ENCODE results near the gene ALX3.
"Not testable (repeated sequence)": the region's sequence is repeated elsewhere in the genome, so short reads cannot be mapped to it uniquely, and the experiment has no call there.

The ALX3 gene

DNA sequence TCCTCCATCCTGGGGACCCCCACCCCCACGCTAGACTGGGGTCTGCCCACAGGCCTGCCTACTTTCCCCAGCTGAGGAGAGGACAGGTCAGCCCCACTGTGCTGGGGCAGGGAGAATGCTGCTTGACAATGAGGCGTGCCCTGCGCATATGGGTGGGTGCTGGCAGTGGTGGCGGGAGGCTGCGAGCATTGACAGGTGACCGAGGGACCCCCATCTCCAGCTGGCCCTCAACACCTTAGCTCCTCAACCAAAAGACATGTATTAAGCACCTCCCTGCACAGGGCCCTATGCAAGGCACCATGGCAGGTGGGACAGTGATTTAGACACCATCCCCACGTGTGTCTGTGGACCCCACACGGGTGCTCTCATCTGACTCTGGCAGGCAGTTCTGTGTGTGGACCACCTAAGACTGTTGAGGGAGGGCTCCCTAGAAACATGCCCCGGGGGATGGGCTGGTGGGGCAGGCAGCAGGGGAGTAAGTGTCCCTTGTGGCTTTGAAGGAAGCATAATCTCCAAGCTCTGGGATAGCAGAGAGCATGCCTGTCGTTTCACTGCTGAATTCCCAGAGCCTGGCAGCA, 18.4 kb upstream of the ALX3 start:
- DNase-seq, result no peak

DNA sequence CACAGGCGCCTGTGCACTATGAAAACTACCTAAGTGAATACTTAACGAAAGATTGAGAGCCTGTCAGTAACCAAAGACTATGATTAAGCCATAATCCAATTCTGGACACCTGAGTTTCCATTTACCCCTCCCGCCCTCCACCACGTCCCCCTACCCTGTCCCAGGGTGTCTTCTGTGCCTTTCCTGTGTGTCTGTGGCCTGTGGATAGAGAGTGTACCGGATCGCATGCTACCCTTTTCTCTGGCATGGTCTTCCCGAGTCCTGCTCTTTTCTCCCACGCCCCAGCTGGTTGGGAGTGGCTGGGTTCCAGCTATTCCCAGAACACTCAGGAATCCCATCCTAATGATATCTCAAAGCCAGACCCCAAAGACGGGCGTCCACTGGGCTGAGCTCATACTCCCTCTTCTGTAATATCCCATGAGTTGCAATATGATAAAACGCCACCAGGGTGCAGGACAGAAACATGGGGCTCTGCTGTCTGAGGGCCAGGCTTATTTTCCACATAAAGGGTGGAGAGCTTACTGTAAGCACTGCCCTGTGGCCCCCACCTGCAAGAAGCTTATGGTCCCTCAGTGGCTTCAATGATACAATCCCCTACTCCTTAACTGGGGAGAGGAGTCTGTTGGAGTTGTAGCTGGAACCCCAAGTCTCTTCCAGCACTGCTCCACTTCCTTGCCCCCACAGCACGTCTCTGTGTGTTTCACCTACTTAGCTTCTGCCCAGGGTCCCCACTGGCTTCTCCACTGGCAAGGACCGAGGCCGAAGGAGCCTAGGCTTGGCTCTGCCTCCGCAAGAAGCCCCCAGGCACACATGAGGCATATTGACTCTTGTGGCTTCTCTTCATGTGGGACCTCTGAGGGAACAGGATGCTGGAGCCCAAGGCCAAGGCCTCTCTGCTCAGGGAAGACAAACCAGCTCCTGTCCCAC, 17.6 kb upstream of the ALX3 start:
- peak; percentile 47 for DNase-seq

DNA sequence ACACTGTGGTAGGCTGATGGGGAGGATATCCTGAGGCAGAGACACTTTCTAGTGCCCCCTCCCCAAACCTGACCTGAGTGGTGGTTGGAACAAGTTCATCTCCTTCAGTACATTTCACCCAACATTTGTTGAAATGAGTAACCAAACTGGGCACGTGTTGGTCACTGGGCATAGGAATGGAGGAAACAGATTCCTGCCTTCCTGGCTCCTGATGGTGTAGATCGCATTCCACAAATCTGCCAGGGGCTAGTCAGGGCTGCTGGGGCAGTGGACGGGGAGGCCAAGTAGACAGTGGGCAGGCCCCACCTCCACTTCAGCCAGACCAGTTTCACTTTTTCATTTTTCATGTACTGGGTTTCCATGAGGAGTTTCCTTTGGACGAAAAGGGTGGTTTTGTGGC, 16.5 kb upstream of the ALX3 start:
- no peak for DNase-seq

DNA sequence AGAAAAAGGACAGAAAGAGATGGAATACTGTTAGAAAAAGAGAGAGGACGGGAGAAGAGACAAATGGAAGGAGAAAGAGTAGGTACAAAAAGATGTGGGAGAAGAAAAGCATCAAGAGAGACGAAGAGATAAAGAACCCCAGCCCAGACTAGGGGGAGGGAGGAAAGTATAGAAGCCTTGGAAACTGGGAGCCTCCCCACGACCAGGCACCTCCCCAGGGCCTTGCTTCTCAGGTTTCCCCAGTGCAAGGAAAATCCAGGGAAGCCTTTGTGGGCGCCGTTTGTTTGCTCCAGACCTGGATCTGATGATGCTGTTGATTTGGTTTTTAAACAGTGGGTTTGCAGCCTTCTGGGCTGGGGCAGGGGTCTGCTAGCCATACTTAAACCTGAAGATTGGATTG, 15.2 kb upstream of the ALX3 start:
- no peak for DNase-seq

GRCh38 chr1:110084227-110085078, 14.0 kb upstream of the ALX3 start:
- no peak for DNase-seq

DNA sequence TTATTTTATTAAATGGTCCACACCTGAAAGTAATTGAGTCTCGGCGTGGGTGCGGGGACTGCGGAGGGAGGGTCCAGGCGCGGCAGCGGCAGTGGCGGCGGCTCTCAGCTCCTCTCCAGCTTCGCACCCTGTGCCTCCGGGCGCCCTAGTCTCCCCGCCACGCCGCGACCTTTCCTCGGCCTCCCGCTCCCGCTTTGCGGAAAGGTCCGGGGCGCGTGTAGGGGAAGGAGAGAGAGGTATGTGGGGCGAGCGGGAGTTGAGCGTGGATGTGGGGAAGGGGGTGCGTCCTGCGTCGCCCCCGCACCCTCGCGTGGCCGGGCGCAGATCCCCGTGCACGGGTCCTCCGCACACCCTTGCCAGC, 13.4 kb upstream of the ALX3 start:
- no peak for DNase-seq

DNA sequence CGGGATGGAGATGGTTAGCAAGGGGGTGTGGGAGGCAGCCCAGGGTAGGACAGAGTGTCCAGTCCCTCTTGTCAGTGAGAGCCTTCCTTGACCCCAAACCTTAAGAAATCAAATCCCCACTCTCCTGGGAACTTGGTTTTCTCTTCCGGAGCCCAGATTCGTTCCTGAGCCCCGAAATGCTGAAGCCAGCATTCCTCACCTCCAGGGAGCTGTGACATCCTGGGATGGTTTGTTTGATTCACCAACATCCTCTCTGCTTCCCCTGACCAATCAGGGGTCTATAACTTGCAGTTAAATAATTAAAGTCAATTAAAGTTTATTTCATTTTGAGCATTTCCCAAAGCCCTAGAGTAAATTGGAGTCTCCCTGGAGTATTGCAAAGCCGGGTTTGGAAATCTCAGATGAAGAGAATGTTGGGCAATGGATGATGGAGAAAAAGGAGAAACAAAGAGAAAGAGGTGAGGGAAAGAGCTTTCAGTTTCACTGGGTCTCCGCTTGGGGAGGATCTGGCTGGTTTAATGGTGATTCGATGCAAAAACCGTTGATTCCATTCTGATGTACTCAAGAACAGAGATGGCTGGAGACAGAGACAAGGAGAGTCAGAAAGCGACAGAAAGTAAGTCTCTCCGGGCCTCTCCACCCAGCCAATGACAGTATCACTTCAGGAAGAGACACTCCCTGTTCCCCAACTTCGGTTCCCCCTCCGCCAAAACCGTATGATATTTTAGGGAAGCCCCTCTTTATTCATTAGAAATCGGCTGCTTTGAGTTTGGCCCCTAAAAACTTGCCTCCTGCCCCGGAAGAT, 12.8 kb upstream of the ALX3 start:
- no peak for DNase-seq

DNA sequence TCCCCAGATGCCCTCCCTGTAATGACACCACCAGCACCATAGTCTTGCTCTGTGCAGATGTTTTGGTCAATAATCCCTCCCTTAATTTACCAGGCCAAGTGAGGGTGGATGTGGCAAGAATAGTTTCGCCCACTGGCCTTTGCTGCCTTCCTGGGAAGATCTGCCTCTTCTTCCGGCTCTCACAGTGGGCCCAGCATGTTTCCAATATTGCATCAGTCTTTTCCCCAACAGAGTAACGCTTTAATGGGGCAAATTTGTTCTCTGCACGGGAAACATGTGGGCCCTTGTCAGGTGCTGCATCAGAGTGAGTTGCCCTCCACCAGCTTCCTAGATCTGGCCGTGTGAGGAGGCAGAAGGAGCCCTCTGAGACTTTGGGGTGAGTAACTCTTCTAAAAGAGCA, 12.0 kb upstream of the ALX3 start:
- DNase-seq, result no peak

- no peak for DNase-seq
Observed at GRCh38 chr1:110081061-110081460, 10.6 kb upstream of the ALX3 start.

- not testable (repeated sequence) for DNase-seq
Observed at GRCh38 chr1:110079995-110080394, 9.5 kb upstream of the ALX3 start.

- DNase-seq, result no peak
Observed at GRCh38 chr1:110076789-110077500, 6.5 kb upstream of the ALX3 start.

DNA sequence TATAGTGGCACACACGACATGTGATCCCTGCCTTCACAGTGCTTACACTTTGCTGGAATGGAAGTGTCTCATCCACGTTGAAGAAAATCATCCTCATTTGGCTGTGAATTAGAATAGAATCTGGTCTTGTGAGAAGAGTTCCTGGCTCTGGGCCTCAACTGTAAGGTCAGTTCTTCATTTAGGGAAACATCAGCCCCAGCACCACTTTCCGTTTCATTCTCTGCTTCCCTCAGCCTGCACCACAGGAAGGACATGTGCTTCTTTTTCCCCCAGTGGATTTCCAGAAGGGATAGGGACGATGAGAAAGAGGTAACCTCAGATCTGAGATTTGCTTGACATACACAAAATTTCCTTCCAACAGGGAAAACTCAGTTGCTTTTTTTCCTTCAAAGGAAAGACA, 3.7 kb upstream of the ALX3 start:
- no peak for DNase-seq

GRCh38 chr1:110070282-110070669, 196 bp downstream of the ALX3 start:
- DNase-seq, result no peak

DNA sequence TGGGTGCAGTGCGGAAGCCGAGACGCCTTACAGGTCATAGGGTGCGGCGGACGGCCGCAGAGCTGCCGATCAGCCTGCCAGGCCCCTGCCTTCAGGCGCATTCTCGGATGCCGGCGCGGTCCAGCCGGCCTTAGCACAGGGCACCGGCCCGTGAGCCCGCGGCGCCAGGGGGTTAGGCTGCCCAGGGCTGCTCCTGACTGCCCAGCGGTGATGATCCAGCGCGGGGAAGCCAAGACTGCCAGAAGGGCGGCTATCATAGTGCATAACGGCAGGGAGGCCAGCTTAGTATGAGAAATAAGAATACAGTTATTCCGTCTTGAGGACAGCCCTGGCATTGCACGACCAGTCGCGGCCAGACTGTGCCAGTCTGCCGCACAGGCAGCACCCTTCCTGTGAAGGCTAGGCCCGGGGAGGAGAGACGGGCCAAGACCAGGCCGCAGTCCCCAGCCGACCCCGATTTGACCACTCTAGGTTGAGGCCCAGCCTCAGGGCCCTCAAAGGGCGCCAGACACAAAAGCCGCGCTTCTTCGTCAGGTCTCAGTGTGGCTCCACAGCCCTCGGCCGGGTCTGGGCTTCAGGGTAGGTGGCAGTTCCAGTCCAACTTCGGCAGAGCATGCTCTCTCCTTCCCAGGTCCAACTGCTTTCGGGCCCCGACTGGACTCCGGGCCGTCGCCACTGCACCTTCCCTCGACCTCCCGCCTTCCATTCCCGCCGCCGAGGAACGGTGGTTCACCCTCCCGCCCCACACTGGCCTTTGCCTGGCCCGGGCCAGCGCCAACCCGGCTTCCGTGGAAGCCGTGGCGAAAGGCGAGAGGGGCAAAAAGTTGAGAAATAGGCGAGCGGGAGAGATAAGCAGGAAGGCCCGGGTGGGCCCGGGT, 829 bp downstream of the ALX3 start:
- no peak for DNase-seq

- DNase-seq, result no peak
Observed at GRCh38 chr1:110068646-110069403, 1.6 kb downstream of the ALX3 start.

GRCh38 chr1:110067893-110068645, 2.4 kb downstream of the ALX3 start:
- no peak for DNase-seq

DNA sequence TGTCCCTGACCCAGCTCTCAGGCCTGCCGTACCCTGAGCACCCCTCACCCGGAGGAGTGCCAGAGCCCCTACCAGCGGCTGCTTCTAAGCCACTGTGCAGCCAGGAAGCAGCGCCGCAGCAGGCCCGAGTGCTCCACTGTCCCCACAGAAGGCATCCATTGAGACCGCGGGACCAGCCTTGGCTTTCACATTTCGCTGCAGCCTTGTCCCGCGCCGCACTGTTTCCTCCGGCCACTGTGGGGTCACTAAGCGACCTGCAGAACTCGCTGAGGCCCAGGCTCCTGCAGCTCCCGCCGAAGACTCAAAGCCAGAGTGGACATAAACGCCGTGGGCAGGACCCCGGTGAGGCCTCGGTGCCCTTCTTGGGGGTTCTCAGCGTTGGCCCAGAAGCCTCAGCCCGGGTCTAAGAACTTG, 3.0 kb downstream of the ALX3 start:
- no peak for DNase-seq

GRCh38 chr1:110065841-110066240, 4.6 kb downstream of the ALX3 start:
- DNase-seq, result no peak

DNA sequence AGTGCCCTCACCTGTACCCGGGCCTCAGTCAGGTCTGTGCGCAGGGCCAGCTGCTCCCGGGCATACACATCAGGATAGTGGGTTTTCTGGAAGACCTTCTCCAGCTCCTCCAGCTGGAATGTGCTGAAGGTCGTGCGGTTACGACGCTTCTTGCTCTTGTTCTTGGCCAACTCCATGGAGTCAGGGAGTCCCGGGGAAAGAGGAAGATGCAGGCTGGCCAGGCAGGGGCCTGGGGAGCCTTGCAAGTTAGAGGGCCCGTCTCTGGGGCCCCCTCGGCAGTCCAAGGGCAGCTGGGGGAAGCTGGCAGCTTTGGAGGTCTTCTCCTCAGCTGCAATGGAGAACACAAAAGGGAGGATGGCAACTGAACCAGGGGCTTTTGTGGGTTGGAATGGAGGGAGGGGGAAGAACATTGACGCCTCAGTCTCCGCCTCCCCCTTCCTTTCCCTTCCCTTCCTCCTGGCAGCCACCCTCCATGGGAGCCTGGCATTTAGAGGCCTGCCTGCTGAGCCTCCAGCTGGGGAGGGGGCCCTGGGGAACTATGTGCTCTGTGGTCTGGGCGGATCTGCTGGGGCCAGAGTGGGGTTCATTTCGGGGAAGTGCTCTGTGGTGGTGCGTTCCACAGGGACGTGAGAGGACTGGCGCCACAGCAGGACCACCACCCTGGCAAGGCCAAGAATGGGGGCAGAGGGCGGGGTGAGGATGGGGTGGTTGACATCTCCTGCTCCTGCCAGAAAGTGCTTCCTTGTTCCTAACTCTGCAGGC, 5.7 kb downstream of the ALX3 start:
- no peak for DNase-seq

Data from CD4-positive, alpha-beta T cell treated with Interleukin-4 for 4 hours (primary cell).